Gastroesophageal sphincter (tissue), 4 donors: Measurements from ENCODE around the gene HS3ST1. TPM values are rescaled to one million over a fixed set of nuclear protein-coding genes. Genes with fewer than 3 reads are reported as not detected.

Experiments
- ATAC-seq: fragments of 150-250 bp; one replicate; pipeline ENCODE4 v1.9.1; 2016; ENCODE audit warnings: mild to moderate bottlenecking, moderate library complexity
- H3K27ac ChIP-seq, 4 donors: fragments of 200-600 bp; sonication (generic) in 3 of 4; 1 replicate in 3 of 4; 2 replicates in 1 of 4; pipeline ENCODE4 v1.5.1; 2016 to 2019
- H3K27me3 ChIP-seq: fragments of 200-600 bp; sonication (generic); one replicate; pipeline ENCODE4 v1.5.1; 2019
- H3K36me3 ChIP-seq, 2 donors: fragments of 200-600 bp; sonication (generic); one replicate each; pipeline ENCODE4 v1.5.1; 2019; ENCODE audit warnings: control low read depth in 1 of 2
- H3K4me1 ChIP-seq, 3 donors: fragments of 200-600 bp; sonication (generic); 1 replicate in 2 of 3; 2 replicates in 1 of 3; pipeline ENCODE4 v1.5.1; 2016 to 2019; ENCODE audit warnings: control low read depth in 2 of 3
- H3K4me3 ChIP-seq, 2 donors: fragments of 200-600 bp; sonication (generic); one replicate each; pipeline ENCODE4 v1.5.1; 2019; ENCODE audit warnings: mild to moderate bottlenecking in 1 of 2, moderate library complexity in 1 of 2
- H3K9me3 ChIP-seq, 3 donors: fragments of 200-600 bp; sonication (generic); one replicate each; pipeline ENCODE4 v1.5.1; 2017 to 2019; ENCODE audit warnings: control low read depth in 2 of 3
- EP300 ChIP-seq: sonication (generic); formaldehyde crosslinking; IDR thresholded peaks from one replicate; pipeline ENCODE4 v1.6.1; 2017; ENCODE audit warnings: antibody characterized with exemption, mild to moderate bottlenecking
- POLR2A ChIP-seq, 2 donors: fragments of 450-650 bp; IDR thresholded peaks; one replicate each; pipeline ENCODE4 v1.6.1; 2017; ENCODE audit warnings: antibody characterized with exemption in 2 of 2, mild to moderate bottlenecking in 2 of 2, moderate library complexity in 1 of 2
- POLR2AphosphoS5 ChIP-seq: sonication (generic); formaldehyde crosslinking; IDR thresholded peaks from one replicate; pipeline ENCODE4 v1.6.1; 2017; ENCODE audit warnings: antibody characterized with exemption
- WGBS, 2 donors: methylation state at CpG; one replicate each; pipeline ENCODE4 v1.1.5; 2018; ENCODE audit warnings: low coverage in 1 of 2; 5-methylcytosine and 5-hydroxymethylcytosine counted together
- total RNA-seq, 4 donors: library from RNA; depleted of rRNA; stranded (reverse); fragments of >200 nt; gene quantifications; one replicate each; pipeline ENCODE4 v1.1.0, GENCODE V29; 2016
- TF ChIP-seq, protein P1 (sequence below), 4 experiments: fragments of 200-600 bp in 2 of 4; fragments of 450-650 bp in 2 of 4; sonication (generic) in 1 of 4; IDR thresholded peaks; one replicate each; pipeline ENCODE4 v1.5.1; 2017 to 2019; ENCODE audit warnings: antibody characterized with exemption in 4 of 4, mild to moderate bottlenecking in 2 of 4, moderate library complexity in 2 of 4

HS3ST1 gene
- total RNA-seq, 4 donors from 2014 or later, result 0.66 to 2.0 (median 1.4) TPM

DNA sequence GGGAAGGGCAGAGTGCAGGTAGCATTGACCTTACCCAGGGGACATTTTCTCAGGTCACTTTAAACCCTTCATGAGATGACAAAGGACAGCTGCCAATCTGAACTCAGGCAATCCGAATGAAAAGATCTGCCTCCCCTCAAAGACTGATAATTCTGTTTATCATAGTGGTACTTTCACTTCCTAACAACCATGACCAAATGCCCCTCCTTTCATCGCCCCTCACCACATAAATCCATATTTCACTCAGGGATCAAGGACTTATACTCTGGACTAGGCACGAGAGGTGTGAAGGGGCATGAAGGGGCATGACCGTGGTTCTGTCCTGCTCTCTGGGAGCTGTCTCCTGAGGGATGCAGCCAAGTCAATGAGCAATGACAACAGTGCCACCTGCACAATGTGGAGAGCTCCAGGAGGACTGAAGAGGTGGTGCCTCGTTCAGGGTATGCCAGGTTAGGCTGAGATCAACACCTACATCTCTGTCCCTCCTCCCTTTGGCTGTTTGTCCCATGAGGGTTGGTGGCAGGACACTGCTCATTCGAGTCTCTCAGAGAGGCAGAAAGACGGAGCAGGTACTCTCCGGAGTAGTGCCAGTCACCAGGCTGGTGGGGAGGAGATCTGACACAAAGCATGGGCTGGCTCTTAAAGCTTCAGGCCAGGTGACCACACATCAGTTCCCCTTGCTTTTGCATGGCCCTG lies 12.5 kb downstream of the HS3ST1 start:
- no peak overlapping the region for H3K4me3 ChIP-seq
- no peaks in the 10 kb centered on the region for H3K4me1 ChIP-seq
- H3K36me3 ChIP-seq, result no peaks in the 10 kb centered on the region
- WGBS, 2 donors, result 82 to 89% methylated on average over 3 to 7 of the region's 8 CpGs
- H3K27ac ChIP-seq, result no peak overlapping the region
- no peaks in the 10 kb centered on the region for H3K27me3 ChIP-seq
- no peaks in the 10 kb centered on the region for H3K9me3 ChIP-seq
- no peak for ATAC-seq
- TF ChIP-seq POLR2A (IDR thresholded peaks at IDR 0.05) (no peak), EP300 (no peak), POLR2AphosphoS5 (no peak)
- TF ChIP-seq, protein P1, sequence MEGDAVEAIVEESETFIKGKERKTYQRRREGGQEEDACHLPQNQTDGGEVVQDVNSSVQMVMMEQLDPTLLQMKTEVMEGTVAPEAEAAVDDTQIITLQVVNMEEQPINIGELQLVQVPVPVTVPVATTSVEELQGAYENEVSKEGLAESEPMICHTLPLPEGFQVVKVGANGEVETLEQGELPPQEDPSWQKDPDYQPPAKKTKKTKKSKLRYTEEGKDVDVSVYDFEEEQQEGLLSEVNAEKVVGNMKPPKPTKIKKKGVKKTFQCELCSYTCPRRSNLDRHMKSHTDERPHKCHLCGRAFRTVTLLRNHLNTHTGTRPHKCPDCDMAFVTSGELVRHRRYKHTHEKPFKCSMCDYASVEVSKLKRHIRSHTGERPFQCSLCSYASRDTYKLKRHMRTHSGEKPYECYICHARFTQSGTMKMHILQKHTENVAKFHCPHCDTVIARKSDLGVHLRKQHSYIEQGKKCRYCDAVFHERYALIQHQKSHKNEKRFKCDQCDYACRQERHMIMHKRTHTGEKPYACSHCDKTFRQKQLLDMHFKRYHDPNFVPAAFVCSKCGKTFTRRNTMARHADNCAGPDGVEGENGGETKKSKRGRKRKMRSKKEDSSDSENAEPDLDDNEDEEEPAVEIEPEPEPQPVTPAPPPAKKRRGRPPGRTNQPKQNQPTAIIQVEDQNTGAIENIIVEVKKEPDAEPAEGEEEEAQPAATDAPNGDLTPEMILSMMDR (IDR thresholded peaks at IDR 0.05), result no peak

DNA sequence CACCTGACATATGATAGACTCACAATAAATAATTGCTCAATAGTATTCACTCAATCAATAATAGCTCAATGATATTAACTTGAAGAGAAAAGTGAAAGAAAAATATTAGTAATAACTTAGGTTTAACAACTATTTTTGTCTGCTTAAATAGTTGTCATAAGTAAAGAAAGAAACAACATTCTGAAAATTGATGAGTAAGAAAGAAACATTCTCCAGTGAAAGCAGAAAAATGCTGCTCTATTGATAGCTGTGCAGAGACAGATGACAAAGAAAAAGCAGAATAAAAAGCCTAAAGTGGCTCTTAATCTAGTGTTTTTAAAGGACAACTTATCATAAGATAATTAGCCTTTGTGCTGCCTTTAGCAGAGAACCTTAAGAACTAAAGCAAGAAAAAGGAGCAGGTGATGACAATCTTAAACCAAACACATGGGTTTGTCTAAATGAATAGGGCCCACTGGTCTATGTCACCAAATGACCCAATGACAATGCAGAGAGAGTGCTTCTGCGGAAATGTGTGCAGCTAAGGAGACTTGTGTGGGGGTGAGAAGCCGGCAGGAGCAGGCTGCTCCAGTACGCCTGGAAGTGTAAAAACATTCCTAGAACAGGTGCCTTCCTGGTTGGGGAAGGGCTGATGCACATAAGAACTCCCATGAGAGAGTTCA lies 13.2 kb downstream of the HS3ST1 start:
- WGBS, 2 donors, result 80 to 82% methylated on average over 1 to 3 of the region's 3 CpGs
- TF ChIP-seq POLR2AphosphoS5 (no peak), EP300 (no peak), POLR2A (IDR thresholded peaks at IDR 0.05) (no peak)
- TF ChIP-seq, protein P1 (IDR thresholded peaks at IDR 0.05), result no peak
- ATAC-seq, result no peak

DNA sequence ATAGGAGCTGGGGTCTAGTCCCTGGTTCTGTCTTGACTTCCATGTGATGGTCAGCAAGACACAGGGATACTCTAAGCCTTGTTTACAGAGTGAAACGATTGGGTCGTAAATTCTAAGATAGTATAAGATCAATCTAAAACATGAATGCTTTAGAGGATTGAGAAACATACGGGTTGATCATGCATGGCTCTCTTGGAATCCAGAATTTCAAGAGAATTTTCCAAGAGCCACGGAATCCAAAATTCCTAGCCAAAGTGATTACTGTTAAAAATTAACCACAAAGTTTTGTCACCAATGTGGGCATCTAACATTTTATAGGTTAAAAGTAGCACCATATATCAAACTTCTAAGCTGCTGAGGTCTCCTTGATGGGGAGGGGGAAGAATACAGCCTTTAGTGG lies 16.5 kb downstream of the HS3ST1 start:
- 88 to 100% methylated on average over 4 of the region's 4 CpGs for WGBS, 2 donors
- no peak for ATAC-seq
- Histone ChIP-seq H3K27me3 (no peaks in the 10 kb centered on the region), H3K36me3 (no peaks in the 10 kb centered on the region), H3K4me3 (no peak overlapping the region), H3K9me3 (no peaks in the 10 kb centered on the region), H3K4me1 (no peaks in the 10 kb centered on the region), H3K27ac (no peak overlapping the region)
- no peak for TF ChIP-seq POLR2AphosphoS5
- TF ChIP-seq EP300, result no peak
- TF ChIP-seq POLR2A (IDR thresholded peaks at IDR 0.05), result no peak
- TF ChIP-seq, protein P1 (IDR thresholded peaks at IDR 0.05), result no peak

More for the DNA sequence above, 13.2 kb downstream of the HS3ST1 start:
- H3K27me3 ChIP-seq, result no peaks in the 10 kb centered on the region
- no peak overlapping the region for H3K27ac ChIP-seq
- H3K9me3 ChIP-seq, result no peaks in the 10 kb centered on the region
- no peaks in the 10 kb centered on the region for H3K4me1 ChIP-seq
- no peaks in the 10 kb centered on the region for H3K36me3 ChIP-seq
- no peak overlapping the region for H3K4me3 ChIP-seq

DNA sequence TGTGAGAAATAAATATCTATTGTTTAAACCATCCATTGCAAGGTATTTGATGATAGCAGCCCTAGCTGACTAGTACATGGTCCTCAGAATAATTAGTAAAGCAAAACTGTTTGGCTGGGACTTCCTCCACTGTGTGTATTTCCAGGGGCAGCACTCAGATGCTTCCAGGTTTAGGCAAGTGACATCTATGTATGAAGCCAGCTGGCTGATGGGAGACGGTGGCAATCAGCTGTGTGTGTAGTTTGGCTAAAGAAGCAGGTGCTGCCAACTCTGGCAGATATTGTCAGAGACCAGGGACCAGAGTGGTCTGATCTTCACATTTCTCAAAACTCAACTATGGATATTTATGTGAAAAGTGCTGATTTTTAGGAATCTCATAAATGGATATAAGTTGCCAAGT lies 19.1 kb downstream of the HS3ST1 start:
- no peaks in the 10 kb centered on the region for H3K27me3 ChIP-seq
- H3K27ac ChIP-seq, result no peak overlapping the region
- no CpG with 5 or more reads among the region's 1 CpG for WGBS, 2 donors
- TF ChIP-seq EP300 (no peak), POLR2A (IDR thresholded peaks at IDR 0.05) (no peak), POLR2AphosphoS5 (no peak)
- TF ChIP-seq, protein P1 (IDR thresholded peaks at IDR 0.05), result no peak
- no peak overlapping the region for H3K4me3 ChIP-seq
- ATAC-seq, result no peak
- no peaks in the 10 kb centered on the region for H3K36me3 ChIP-seq
- H3K4me1 ChIP-seq, result no peaks in the 10 kb centered on the region
- no peaks in the 10 kb centered on the region for H3K9me3 ChIP-seq
